Natural killer cell (primary cell): ENCODE results near the gene SSX2IP. TPM values are rescaled to one million over a fixed set of nuclear protein-coding genes. Genes with fewer than 3 reads are reported as not detected.

Experiments used
- ATAC-seq, 3 donors: fragments of 150-1000 bp in 2 of 3; fragments of 200-7000 bp in 1 of 3; cut with Tn5 transposase; 1 replicate in 1 of 3; 2 replicates in 2 of 3; pipeline ENCODE4 v1.10.0; 2021; ENCODE audit warnings: mild to moderate bottlenecking in 2 of 3, moderate library complexity in 2 of 3
- DNase-seq, 2 donors: peaks; one replicate each; pipeline versions ENCODE4 v3.0.0 to v3.0.0-alpha.2; 2013 to 2021; ENCODE audit warnings: mixed read lengths in 1 of 2
- H3K27ac ChIP-seq: one replicate; pipeline ENCODE4 v1.5.1; 2013; ENCODE audit warnings: mild to moderate bottlenecking, low read length
- H3K27me3 ChIP-seq: one replicate; pipeline ENCODE4 v1.6.1; 2013; ENCODE audit warnings: low read length; ENCODE audit not compliant: control insufficient read depth, insufficient read depth
- H3K36me3 ChIP-seq: one replicate; pipeline ENCODE4 v1.6.1; 2013; ENCODE audit warnings: low read length; ENCODE audit not compliant: control insufficient read depth, insufficient read depth
- H3K4me1 ChIP-seq: one replicate; pipeline ENCODE4 v1.6.1; 2013; ENCODE audit warnings: low read length; ENCODE audit not compliant: control insufficient read depth, insufficient read depth
- H3K4me3 ChIP-seq: one replicate; pipeline ENCODE4 v1.5.1; 2013; ENCODE audit warnings: low read length
- H3K9me3 ChIP-seq: one replicate; pipeline ENCODE4 v1.6.1; 2013; ENCODE audit warnings: low read length; ENCODE audit not compliant: control insufficient read depth, insufficient read depth
- H3K27ac Mint-ChIP-seq, 2 donors: one replicate each; pipeline ENCODE4 v1.8.0; 2022; ENCODE audit warnings: mild to moderate bottlenecking in 2 of 2, mixed read lengths in 2 of 2, moderate library complexity in 1 of 2
- H3K27me3 Mint-ChIP-seq, 2 donors: one replicate each; pipeline ENCODE4 v1.8.0; 2022; ENCODE audit warnings: low read depth in 2 of 2, mixed read lengths in 2 of 2
- H3K36me3 Mint-ChIP-seq: one replicate; pipeline ENCODE4 v1.8.0; 2022; ENCODE audit warnings: mixed read lengths
- H3K4me1 Mint-ChIP-seq, 2 donors: one replicate each; pipeline ENCODE4 v1.8.0; 2022; ENCODE audit warnings: mixed read lengths in 2 of 2
- H3K4me3 Mint-ChIP-seq: one replicate; pipeline ENCODE4 v1.8.0; 2022; ENCODE audit warnings: mild to moderate bottlenecking, moderate library complexity, mixed read lengths
- H3K9me3 Mint-ChIP-seq, 2 donors: one replicate each; pipeline ENCODE4 v1.8.0; 2022; ENCODE audit warnings: mixed read lengths in 2 of 2
- CTCF ChIP-seq: fragments of 200-600 bp; IDR thresholded peaks from one replicate; pipeline ENCODE4 v1.8.0; 2022; ENCODE audit warnings: antibody characterized with exemption
- WGBS: methylation state at CpG from one replicate; pipeline ENCODE4 v1.1.7; 2013; ENCODE audit warnings: missing lambda C conversion rate; ENCODE audit not compliant: insufficient coverage; 5-methylcytosine and 5-hydroxymethylcytosine counted together
- intact Hi-C: fragments of 100-400 bp; cut with micrococcal nuclease; formaldehyde crosslinking; loops from one replicate; pipeline ENCODE4 v1.14.2; 2022
- total RNA-seq, 4 donors: library from RNA; stranded (reverse); fragments of 120-200 nt in 1 of 4; gene quantifications; one replicate each; pipeline versions ENCODE4 v1.2.3 to v1.2.4, GENCODE V29; 2013 to 2022

SSX2IP gene
- total RNA-seq, 3 donors from 2014 or later (not counting 1 experiment from before 2014, with no cell fraction given), result 24.2 to 35.8 (median 27.2) TPM

- WGBS, result 88% methylated on average over 4 of the region's 4 CpGs
- TF ChIP-seq CTCF, result no peak
- H3K36me3 ChIP-seq, result no peaks in the 10 kb centered on the region
- peaks cover 9 to 10% of the 10 kb centered on the region in 2 donors for H3K27me3 Mint-ChIP-seq
- no peak overlapping the region for H3K4me3 ChIP-seq
- no peaks in the 10 kb centered on the region for H3K4me1 ChIP-seq
- H3K36me3 Mint-ChIP-seq, result no peaks in the 10 kb centered on the region
- no peaks in the 10 kb centered on the region for H3K9me3 ChIP-seq
- H3K27ac Mint-ChIP-seq, result no peak overlapping the region
- no peak for ATAC-seq
- H3K27ac ChIP-seq, result no peak overlapping the region
- intact Hi-C loops, result no loop called here
- no peaks in the 10 kb centered on the region for H3K27me3 ChIP-seq
- H3K4me1 Mint-ChIP-seq, result no peaks in the 10 kb centered on the region
- DNase-seq, result no peak
- H3K4me3 Mint-ChIP-seq, result no peak overlapping the region
- no peaks in the 10 kb centered on the region for H3K9me3 Mint-ChIP-seq
These were observed 15.3 kb upstream of the SSX2IP start for GRCh38 chr1:84705513-84705912.

DNA sequence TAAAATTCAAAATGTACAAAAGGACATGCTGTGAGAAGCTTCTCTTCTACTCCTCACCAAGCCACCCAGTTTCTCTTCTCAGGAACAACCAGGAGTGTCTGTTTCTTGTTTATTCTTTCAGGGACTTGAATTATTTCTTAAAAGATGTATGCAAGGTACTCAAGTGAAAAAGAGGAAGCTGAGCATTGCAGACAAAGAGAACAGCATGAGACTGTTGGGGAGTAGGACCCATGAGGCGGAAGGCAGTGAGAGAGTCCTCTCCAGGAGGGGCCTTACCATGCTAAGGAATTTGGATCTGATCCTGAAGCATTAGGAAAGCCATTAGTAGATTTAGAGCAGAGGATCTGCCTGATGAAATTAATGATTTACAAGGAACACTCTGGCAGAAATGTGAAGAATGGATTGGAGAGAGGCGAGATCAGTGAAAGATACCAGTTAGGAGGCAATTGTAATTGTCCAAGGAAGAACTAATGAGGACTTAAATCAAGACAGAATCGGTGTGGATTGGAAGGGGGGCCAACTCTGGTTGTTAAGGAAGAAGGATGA is 14.7 kb upstream of the SSX2IP start:
- DNase-seq, result no peak
- Mint-ChIP-seq H3K36me3 (no peaks in the 10 kb centered on the region), H3K4me1 (no peaks in the 10 kb centered on the region), H3K27me3 (peaks cover 6 to 14% of the 10 kb centered on the region in 2 donors), H3K9me3 (no peaks in the 10 kb centered on the region), H3K4me3 (no peak overlapping the region), H3K27ac (no peak overlapping the region)
- Histone ChIP-seq H3K4me3 (no peak overlapping the region), H3K9me3 (no peaks in the 10 kb centered on the region), H3K27ac (no peak overlapping the region), H3K4me1 (no peaks in the 10 kb centered on the region), H3K27me3 (no peaks in the 10 kb centered on the region), H3K36me3 (no peaks in the 10 kb centered on the region)
- no peak for ATAC-seq
- no peak for TF ChIP-seq CTCF
- 84% methylated on average over 3 of the region's 3 CpGs for WGBS
- intact Hi-C loops, result no loop called here

DNA sequence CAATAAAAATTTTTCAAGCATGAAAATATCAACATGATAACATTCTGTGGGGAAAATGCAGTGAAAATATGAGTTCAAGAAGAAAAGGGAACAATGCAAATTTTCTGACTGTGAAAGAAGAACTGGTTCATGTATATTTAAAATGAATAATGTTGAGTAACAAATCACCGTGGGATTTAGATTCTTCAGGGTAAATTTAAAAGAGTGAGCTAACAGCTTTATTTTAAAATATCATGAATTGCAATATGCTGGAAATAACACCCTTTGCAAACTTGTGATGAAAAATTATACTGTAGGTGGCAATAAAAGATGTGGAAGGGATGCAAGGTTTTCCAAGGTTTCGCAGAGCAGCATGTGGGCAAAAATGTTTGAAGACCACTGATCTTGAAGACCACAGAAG is 13.2 kb upstream of the SSX2IP start:
- Mint-ChIP-seq H3K27ac (no peak overlapping the region), H3K36me3 (no peaks in the 10 kb centered on the region), H3K9me3 (no peaks in the 10 kb centered on the region), H3K4me1 (no peaks in the 10 kb centered on the region), H3K4me3 (no peak overlapping the region), H3K27me3 (peaks cover 6 to 16% of the 10 kb centered on the region in 2 donors)
- no peaks in the 10 kb centered on the region for H3K27me3 ChIP-seq
- no peak for ATAC-seq
- WGBS, result 56% methylated on average over 2 of the region's 2 CpGs
- no peak overlapping the region for H3K4me3 ChIP-seq
- no peaks in the 10 kb centered on the region for H3K36me3 ChIP-seq
- no peaks in the 10 kb centered on the region for H3K4me1 ChIP-seq
- no peak overlapping the region for H3K27ac ChIP-seq
- intact Hi-C loops, result no loop called here
- H3K9me3 ChIP-seq, result no peaks in the 10 kb centered on the region
- no peak for DNase-seq
- TF ChIP-seq CTCF, result no peak

- no peak for TF ChIP-seq CTCF
- ATAC-seq (no peak), DNase-seq (no peak)
- Histone ChIP-seq H3K36me3 (no peaks in the 10 kb centered on the region), H3K27me3 (no peaks in the 10 kb centered on the region), H3K9me3 (no peaks in the 10 kb centered on the region), H3K4me1 (no peaks in the 10 kb centered on the region), H3K27ac (no peak overlapping the region), H3K4me3 (no peak overlapping the region)
- 100% methylated on average over 1 of the region's 1 CpG for WGBS
- no peak overlapping the region for H3K4me3 Mint-ChIP-seq
- H3K4me1 Mint-ChIP-seq, result peaks cover 0 to 1% of the 10 kb centered on the region in 2 donors
- no peak overlapping the region for H3K27ac Mint-ChIP-seq
- no peaks in the 10 kb centered on the region for H3K36me3 Mint-ChIP-seq
- no peaks in the 10 kb centered on the region for H3K9me3 Mint-ChIP-seq
- intact Hi-C loops, result no loop called here
- H3K27me3 Mint-ChIP-seq, result peaks cover 6 to 16% of the 10 kb centered on the region in 2 donors
These were observed 11.9 kb upstream of the SSX2IP start for GRCh38 chr1:84702143-84702542.
